A549 (cell line): ENCODE data around the gene KCNQ1OT1. TPM values are rescaled to one million over a fixed set of nuclear protein-coding genes. Genes with fewer than 3 reads are reported as not detected.

Experiments
- ATAC-seq, 2 experiments: fragments of 200-7000 bp in 1 of 2; fragments of >200 bp in 1 of 2; cut with Nextera tagmentation in 1 of 2; cut with Tn5 transposase in 1 of 2; 3 replicates each; pipeline versions ENCODE4 v1.8.0 to v1.9.1; 2018 to 2020; ENCODE audit warnings: mild to moderate bottlenecking in 1 of 2, moderate library complexity in 1 of 2
- CTCF ChIA-PET: fragments of 300-600 bp; sonication (Branson Sonifier 250); formaldehyde crosslinking; extraction: SDS; loops from one replicate; lab custom pipeline; 2021; ENCODE audit warnings: antibody characterized with exemption, inconsistent platforms; lab: Yijun Ruan, JAX
- POLR2A ChIA-PET: fragments of 350-600 bp; formaldehyde crosslinking; extraction: SDS; loops from one replicate; lab custom pipeline; 2021; ENCODE audit warnings: antibody characterized with exemption, inconsistent platforms; lab: Yijun Ruan, JAX
- DNase-seq, 2 experiments: peaks; one replicate each; pipeline versions ENCODE4 v3.0.0 to v3.0.0-alpha.2; 2011 to 2016; ENCODE audit warnings: low read depth in 1 of 2, low spot score in 1 of 2
- FAIRE-seq: peaks from 2 replicates; lab custom pipeline; 2011; peaks lifted over from hg19 to GRCh38; lab: Jason Lieb, UNC
- H3K27ac ChIP-seq, 2 experiments: fragments of >200 bp; sonication (Bioruptor Twin); formaldehyde crosslinking; 3 replicates each; pipeline ENCODE4 v1.5.1; 2016 to 2017
- H3K4me1 ChIP-seq: fragments of >200 bp; sonication (Bioruptor Twin); formaldehyde crosslinking; 3 replicates; pipeline ENCODE4 v1.6.1; 2016
- H3K4me2 ChIP-seq: fragments of >200 bp; sonication (Bioruptor Twin); formaldehyde crosslinking; 3 replicates; pipeline ENCODE4 v1.6.1; 2016
- H3K4me3 ChIP-seq: fragments of >200 bp; sonication (Bioruptor Twin); formaldehyde crosslinking; 3 replicates; pipeline ENCODE4 v1.5.1; 2016
- H3K9me3 ChIP-seq: fragments of >200 bp; sonication (Bioruptor Twin); formaldehyde crosslinking; 3 replicates; pipeline ENCODE4 v1.6.1; 2016
- BHLHE40 ChIP-seq: IDR thresholded peaks from 2 replicates; pipeline ENCODE4 v1.6.1; 2012; ENCODE audit warnings: low read depth, low read length, inconsistent platforms
- CHD2 ChIP-seq: fragments of 150-350 bp; IDR thresholded peaks from 2 replicates; pipeline ENCODE4 v1.6.1; 2014; ENCODE audit warnings: low read length; ENCODE audit not compliant: partially characterized antibody
- ESRRA ChIP-seq: fragments of 150-350 bp; IDR thresholded peaks from 2 replicates; pipeline ENCODE4 v1.6.1; 2014; ENCODE audit warnings: mild to moderate bottlenecking, low read length, borderline replicate concordance
- FOSL2 ChIP-seq, 2 experiments: fragments of 450-650 bp in 1 of 2; fragments of >200 bp in 1 of 2; sonication (Bioruptor Twin) in 1 of 2; formaldehyde crosslinking; IDR thresholded peaks; 2 replicates each; pipeline versions ENCODE4 v1.5.0 to v1.6.1; 2016 to 2020; ENCODE audit warnings: mild to moderate bottlenecking in 1 of 2, moderate library complexity in 1 of 2
- HDAC2 ChIP-seq: fragments of 200-600 bp; sonication (generic); IDR thresholded peaks from 2 replicates; pipeline ENCODE4 v1.6.1; 2016
- HEYL ChIP-seq: fragments of 250-450 bp; sonication (Bioruptor Pico); IDR thresholded peaks from 2 replicates; pipeline ENCODE4 v1.8.0; 2021; ENCODE audit warnings: mild to moderate bottlenecking, moderate library complexity
- HOXB13 ChIP-seq: fragments of 250-450 bp; sonication (Bioruptor Pico); IDR thresholded peaks from 2 replicates; pipeline ENCODE4 v1.5.0; 2020; ENCODE audit warnings: low read depth, mild to moderate bottlenecking, moderate library complexity
- KDM1A ChIP-seq: fragments of 200-600 bp; sonication (generic); IDR thresholded peaks from 2 replicates; pipeline ENCODE4 v1.6.1; 2016; ENCODE audit warnings: low read depth, mild to moderate bottlenecking
- MAFK ChIP-seq: fragments of 450-650 bp; IDR thresholded peaks from 2 replicates; pipeline ENCODE4 v1.6.1; 2014; ENCODE audit not compliant: partially characterized antibody
- NFE2L2 ChIP-seq: fragments of 150-350 bp; conservative IDR thresholded peaks from 2 replicates; pipeline ENCODE4 v1.6.1; 2014; ENCODE audit warnings: low read length
- NR3C1 ChIP-seq: fragments of >200 bp; sonication (Bioruptor Twin); formaldehyde crosslinking; IDR thresholded peaks from 3 replicates; pipeline ENCODE4 v1.6.1; 2017
- PHF8 ChIP-seq: fragments of 200-600 bp; sonication (generic); IDR thresholded peaks from 2 replicates; pipeline ENCODE4 v1.6.1; 2016; ENCODE audit warnings: low read depth, mild to moderate bottlenecking, antibody characterized with exemption, moderate library complexity, borderline replicate concordance
- POLR2A ChIP-seq: IDR thresholded peaks from 2 replicates; pipeline ENCODE4 v1.6.1; 2012; ENCODE audit warnings: mild to moderate bottlenecking, low read length
- POLR2AphosphoS2 ChIP-seq: conservative IDR thresholded peaks from 2 replicates; pipeline ENCODE4 v1.6.1; 2012; ENCODE audit warnings: low read length, improper control_type of control experiment, inconsistent platforms
- RAD21 ChIP-seq, 2 experiments: fragments of >200 bp in 1 of 2; sonication (Bioruptor Twin) in 1 of 2; formaldehyde crosslinking in 1 of 2; IDR thresholded peaks in 1 of 2; conservative IDR thresholded peaks in 1 of 2; 2 replicates in 1 of 2; 3 replicates in 1 of 2; pipeline ENCODE4 v1.6.1; 2012 to 2018; ENCODE audit warnings: inconsistent platforms in 1 of 2
- RCOR1 ChIP-seq: fragments of 150-350 bp; IDR thresholded peaks from 2 replicates; pipeline ENCODE4 v1.6.1; 2014; ENCODE audit warnings: antibody characterized with exemption, low read length, low read depth
- RNF2 ChIP-seq: fragments of 200-600 bp; sonication (generic); IDR thresholded peaks from 2 replicates; pipeline ENCODE4 v1.6.1; 2016; ENCODE audit warnings: low read depth, mild to moderate bottlenecking, antibody characterized with exemption, moderate library complexity, borderline replicate concordance
- ZSCAN20 ChIP-seq: fragments of 250-450 bp; sonication (Bioruptor Pico); IDR thresholded peaks from 2 replicates; pipeline ENCODE4 v1.8.0; 2022; ENCODE audit warnings: mild to moderate bottlenecking, moderate library complexity
- WGBS: methylation state at CpG from one replicate; pipeline ENCODE4 v1.1.6; 2017; ENCODE audit errors: missing lambda C conversion rate; 5-methylcytosine and 5-hydroxymethylcytosine counted together
- polyA plus RNA-seq, 4 experiments: library from polyadenylated mRNA; depleted of rRNA in 3 of 4; stranded (reverse); fragments of >200 nt; fragmentation: RNase III in 1 of 4; extraction: RNeasy Plus Mini Kit Qiagen cat#74134 plus additional on column Dnase treatment in 1 of 4; gene quantifications; 2 replicates in 3 of 4; 3 replicates in 1 of 4; pipeline ENCODE4 v1.2.3, GENCODE V29; 2011 to 2017
- TF ChIP-seq, protein P1 (sequence below): IDR thresholded peaks from 2 replicates; pipeline ENCODE4 v1.6.1; 2012
- TF ChIP-seq, protein P2 (sequence below): fragments of >200 bp; sonication (Bioruptor Twin); formaldehyde crosslinking; IDR thresholded peaks from 2 replicates; pipeline ENCODE4 v1.6.1; 2016
- TF ChIP-seq, protein P3 (sequence below): IDR thresholded peaks from 2 replicates; pipeline ENCODE4 v1.6.1; 2012; ENCODE audit warnings: low read depth, borderline replicate concordance
- TF ChIP-seq, protein P4 (sequence below): fragments of >200 bp; sonication (Bioruptor Twin); formaldehyde crosslinking; IDR thresholded peaks from 3 replicates; pipeline ENCODE4 v1.6.1; 2016
- TF ChIP-seq, protein P5 (sequence below): fragments of 450-650 bp; IDR thresholded peaks from 2 replicates; pipeline ENCODE4 v1.6.1; 2014; ENCODE audit warnings: antibody characterized with exemption
- TF ChIP-seq, protein P6 (sequence below): fragments of 150-350 bp; IDR thresholded peaks from 2 replicates; pipeline ENCODE4 v1.6.1; 2014; ENCODE audit warnings: low read depth, mild to moderate bottlenecking, low read length
- TF ChIP-seq, protein P7 (sequence below): fragments of 250-450 bp; sonication (Bioruptor Pico); IDR thresholded peaks from 2 replicates; pipeline ENCODE4 v1.5.0; 2021; ENCODE audit warnings: mild to moderate bottlenecking, moderate library complexity, borderline replicate concordance

Gene KCNQ1OT1
- polyA plus RNA-seq, 2 of the 4 experiments (the other 2 are of a cell fraction), result 0.03 to 0.13 TPM

DNA sequence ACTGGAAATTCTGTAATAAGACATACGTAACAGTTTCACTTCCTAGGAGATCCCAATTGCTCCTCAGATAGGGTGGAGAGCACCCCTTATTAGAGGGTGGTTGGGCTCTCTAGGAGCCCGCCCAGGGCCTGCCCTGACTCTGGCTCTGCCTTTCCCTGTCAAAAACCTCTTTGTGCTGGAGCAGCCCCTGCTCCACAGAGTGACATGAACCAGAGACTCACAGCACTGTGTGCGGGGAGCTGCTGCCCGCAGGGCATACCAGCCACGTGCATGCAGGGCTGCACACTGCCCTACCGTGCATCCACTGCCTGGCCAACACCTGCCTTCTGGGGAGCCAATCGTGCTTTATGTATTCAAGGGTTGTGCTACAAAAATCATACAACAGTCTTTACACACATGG, 24.3 kb downstream of the KCNQ1OT1 start:
- Histone ChIP-seq H3K4me2 (no peak overlapping the region), H3K4me3 (no peak overlapping the region), H3K9me3 (no peaks in the 10 kb centered on the region), H3K27ac (no peak overlapping the region), H3K4me1 (no peaks in the 10 kb centered on the region)
- CTCF ChIA-PET, result no interaction called here
- DNase-seq (no peak), FAIRE-seq (no peak), ATAC-seq (no peak)
- WGBS, result 93% methylated on average over 7 of the region's 7 CpGs
- no peak for TF ChIP-seq NFE2L2
- no peak for TF ChIP-seq RCOR1
- no peak for TF ChIP-seq RNF2
- no peak for TF ChIP-seq KDM1A
- no peak for TF ChIP-seq NR3C1
- TF ChIP-seq, protein P1, sequence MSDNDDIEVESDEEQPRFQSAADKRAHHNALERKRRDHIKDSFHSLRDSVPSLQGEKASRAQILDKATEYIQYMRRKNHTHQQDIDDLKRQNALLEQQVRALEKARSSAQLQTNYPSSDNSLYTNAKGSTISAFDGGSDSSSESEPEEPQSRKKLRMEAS, result no peak
- no peak for TF ChIP-seq HDAC2
- no peak for TF ChIP-seq HEYL (CRISPR knock-in tag)
- no peak for TF ChIP-seq FOSL2 (IDR thresholded peaks at IDR 0.05)
- no peak for TF ChIP-seq FOSL2 (CRISPR knock-in tag; IDR thresholded peaks at IDR 0.05)
- no peak for TF ChIP-seq MAFK
- POLR2A ChIA-PET, result no interaction called here

DNA sequence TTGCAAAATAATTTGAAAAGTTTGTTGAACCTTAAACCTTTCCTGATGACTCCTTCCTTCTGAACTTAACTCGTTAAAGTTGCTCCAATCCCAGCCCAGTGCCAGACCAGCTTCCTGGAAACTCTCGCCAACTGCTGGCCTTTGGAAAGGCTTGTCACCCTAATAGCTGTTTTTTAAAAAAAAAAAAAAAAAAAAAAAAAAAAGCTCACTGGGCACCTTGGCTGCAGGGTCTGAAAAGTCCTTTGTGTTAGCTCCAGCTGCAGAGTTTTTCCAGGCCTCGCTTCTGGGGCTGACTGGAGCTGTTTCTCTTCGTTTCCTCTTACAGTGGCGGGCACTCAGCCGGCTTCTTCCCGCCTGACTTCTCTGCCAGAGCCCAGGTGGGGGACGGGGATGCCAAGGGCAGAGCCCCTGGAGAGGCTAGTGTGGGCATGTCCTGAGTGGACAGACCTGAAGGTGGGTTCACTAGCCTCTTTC, 25.1 kb downstream of the KCNQ1OT1 start:
- H3K27ac ChIP-seq, result no peak overlapping the region
- FAIRE-seq, result no peak
- no peak for DNase-seq
- H3K4me1 ChIP-seq, result no peaks in the 10 kb centered on the region
- POLR2A ChIA-PET, result no interaction called here
- TF ChIP-seq PHF8, result no peak
- no peak for TF ChIP-seq RCOR1
- TF ChIP-seq, protein P2, sequence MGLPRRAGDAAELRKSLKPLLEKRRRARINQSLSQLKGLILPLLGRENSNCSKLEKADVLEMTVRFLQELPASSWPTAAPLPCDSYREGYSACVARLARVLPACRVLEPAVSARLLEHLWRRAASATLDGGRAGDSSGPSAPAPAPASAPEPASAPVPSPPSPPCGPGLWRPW, result no peak
- no peak for TF ChIP-seq POLR2A
- TF ChIP-seq, protein P3, sequence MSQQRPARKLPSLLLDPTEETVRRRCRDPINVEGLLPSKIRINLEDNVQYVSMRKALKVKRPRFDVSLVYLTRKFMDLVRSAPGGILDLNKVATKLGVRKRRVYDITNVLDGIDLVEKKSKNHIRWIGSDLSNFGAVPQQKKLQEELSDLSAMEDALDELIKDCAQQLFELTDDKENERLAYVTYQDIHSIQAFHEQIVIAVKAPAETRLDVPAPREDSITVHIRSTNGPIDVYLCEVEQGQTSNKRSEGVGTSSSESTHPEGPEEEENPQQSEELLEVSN, result no peak
- TF ChIP-seq, protein P4, sequence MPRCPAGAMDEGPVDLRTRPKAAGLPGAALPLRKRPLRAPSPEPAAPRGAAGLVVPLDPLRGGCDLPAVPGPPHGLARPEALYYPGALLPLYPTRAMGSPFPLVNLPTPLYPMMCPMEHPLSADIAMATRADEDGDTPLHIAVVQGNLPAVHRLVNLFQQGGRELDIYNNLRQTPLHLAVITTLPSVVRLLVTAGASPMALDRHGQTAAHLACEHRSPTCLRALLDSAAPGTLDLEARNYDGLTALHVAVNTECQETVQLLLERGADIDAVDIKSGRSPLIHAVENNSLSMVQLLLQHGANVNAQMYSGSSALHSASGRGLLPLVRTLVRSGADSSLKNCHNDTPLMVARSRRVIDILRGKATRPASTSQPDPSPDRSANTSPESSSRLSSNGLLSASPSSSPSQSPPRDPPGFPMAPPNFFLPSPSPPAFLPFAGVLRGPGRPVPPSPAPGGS, result no peak
- TF ChIP-seq RAD21 (conservative IDR thresholded peaks at IDR 0.05 in 1 of 2, IDR thresholded peaks at IDR 0.05 in 1 of 2), result no peak
- no peak for TF ChIP-seq HOXB13 (CRISPR knock-in tag)
- TF ChIP-seq ESRRA, result no peak
- no peak for TF ChIP-seq CHD2
- TF ChIP-seq, protein P5, sequence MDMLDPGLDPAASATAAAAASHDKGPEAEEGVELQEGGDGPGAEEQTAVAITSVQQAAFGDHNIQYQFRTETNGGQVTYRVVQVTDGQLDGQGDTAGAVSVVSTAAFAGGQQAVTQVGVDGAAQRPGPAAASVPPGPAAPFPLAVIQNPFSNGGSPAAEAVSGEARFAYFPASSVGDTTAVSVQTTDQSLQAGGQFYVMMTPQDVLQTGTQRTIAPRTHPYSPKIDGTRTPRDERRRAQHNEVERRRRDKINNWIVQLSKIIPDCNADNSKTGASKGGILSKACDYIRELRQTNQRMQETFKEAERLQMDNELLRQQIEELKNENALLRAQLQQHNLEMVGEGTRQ, result no peak
- TF ChIP-seq BHLHE40, result no peak
- TF ChIP-seq, protein P6, sequence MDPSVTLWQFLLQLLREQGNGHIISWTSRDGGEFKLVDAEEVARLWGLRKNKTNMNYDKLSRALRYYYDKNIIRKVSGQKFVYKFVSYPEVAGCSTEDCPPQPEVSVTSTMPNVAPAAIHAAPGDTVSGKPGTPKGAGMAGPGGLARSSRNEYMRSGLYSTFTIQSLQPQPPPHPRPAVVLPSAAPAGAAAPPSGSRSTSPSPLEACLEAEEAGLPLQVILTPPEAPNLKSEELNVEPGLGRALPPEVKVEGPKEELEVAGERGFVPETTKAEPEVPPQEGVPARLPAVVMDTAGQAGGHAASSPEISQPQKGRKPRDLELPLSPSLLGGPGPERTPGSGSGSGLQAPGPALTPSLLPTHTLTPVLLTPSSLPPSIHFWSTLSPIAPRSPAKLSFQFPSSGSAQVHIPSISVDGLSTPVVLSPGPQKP, result no peak
- TF ChIP-seq ZSCAN20 (CRISPR knock-in tag), result no peak
- TF ChIP-seq, protein P7, sequence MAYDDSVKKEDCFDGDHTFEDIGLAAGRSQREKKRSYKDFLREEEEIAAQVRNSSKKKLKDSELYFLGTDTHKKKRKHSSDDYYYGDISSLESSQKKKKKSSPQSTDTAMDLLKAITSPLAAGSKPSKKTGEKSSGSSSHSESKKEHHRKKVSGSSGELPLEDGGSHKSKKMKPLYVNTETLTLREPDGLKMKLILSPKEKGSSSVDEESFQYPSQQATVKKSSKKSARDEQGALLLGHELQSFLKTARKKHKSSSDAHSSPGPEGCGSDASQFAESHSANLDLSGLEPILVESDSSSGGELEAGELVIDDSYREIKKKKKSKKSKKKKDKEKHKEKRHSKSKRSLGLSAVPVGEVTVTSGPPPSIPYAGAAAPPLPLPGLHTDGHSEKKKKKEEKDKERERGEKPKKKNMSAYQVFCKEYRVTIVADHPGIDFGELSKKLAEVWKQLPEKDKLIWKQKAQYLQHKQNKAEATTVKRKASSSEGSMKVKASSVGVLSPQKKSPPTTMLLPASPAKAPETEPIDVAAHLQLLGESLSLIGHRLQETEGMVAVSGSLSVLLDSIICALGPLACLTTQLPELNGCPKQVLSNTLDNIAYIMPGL (CRISPR knock-in tag), result no peak
- no peak for TF ChIP-seq POLR2AphosphoS2
- TF ChIP-seq, all 56 proteins: peak for 0
- ATAC-seq, result no peak
- CTCF ChIA-PET, result interaction anchor here (1.1 to 2.0 kb wide), 2 partner anchors 215 to 217 kb away, joined by 3 to 5 read pairs; no protein-coding TSS in a partner anchor
- H3K4me2 ChIP-seq, result no peak overlapping the region
- H3K4me3 ChIP-seq, result no peak overlapping the region
- H3K9me3 ChIP-seq, result no peaks in the 10 kb centered on the region; the same call in 2 of the 3 replicates
- WGBS, result 95% methylated on average over 8 of the region's 8 CpGs
